OCI-LY7 (cell line): ENCODE measurements around the gene NUDT14. TPM values are rescaled to one million over a fixed set of nuclear protein-coding genes. Genes with fewer than 3 reads are reported as not detected.

Experiments used
- BruUV-seq: library from RNA; stranded (reverse); fragments of 400-500 nt; replicated peaks from 2 replicates; lab custom pipeline; 2021; lab: Mats Ljungman, UMichigan
- CTCF ChIA-PET: fragments of 300-600 bp; sonication (Branson Sonifier 250); formaldehyde crosslinking; loops from one replicate; lab custom pipeline; 2022; ENCODE audit warnings: antibody characterized with exemption; ENCODE audit not compliant: unreplicated experiment; lab: Charles Lee
- POLR2A ChIA-PET: fragments of 300-600 bp; sonication (Branson Sonifier 250); formaldehyde crosslinking; loops from one replicate; lab custom pipeline; 2022; ENCODE audit warnings: antibody characterized with exemption; lab: Charles Lee
- DNase-seq: peaks from one replicate; pipeline ENCODE4 v3.0.0-alpha.2; 2015; ENCODE audit warnings: low spot score
- H2AFZ ChIP-seq: fragments of 200-600 bp; sonication (generic), shearing (Covaris generic); 2 replicates; pipeline ENCODE4 v1.6.1; 2014; ENCODE audit warnings: mild to moderate bottlenecking, antibody characterized with exemption, low read length, moderate library complexity
- H3K27ac ChIP-seq: fragments of 200-600 bp; sonication (generic); 2 replicates; pipeline ENCODE4 v1.5.1; 2014; ENCODE audit warnings: mixed run types, low read depth, mild to moderate bottlenecking, moderate library complexity, low read length, inconsistent platforms; ENCODE audit not compliant: poor library complexity, severe bottlenecking
- H3K36me3 ChIP-seq: fragments of 200-600 bp; sonication (generic); 2 replicates; pipeline ENCODE4 v1.6.1; 2014; ENCODE audit warnings: mild to moderate bottlenecking, antibody characterized with exemption, low read length, moderate library complexity, mixed read lengths; ENCODE audit not compliant: insufficient read depth
- H3K4me1 ChIP-seq: fragments of 200-600 bp; sonication (generic); 2 replicates; pipeline ENCODE4 v1.5.1; 2014; ENCODE audit warnings: mild to moderate bottlenecking, low read length; ENCODE audit not compliant: insufficient read depth, poor library complexity, severe bottlenecking
- H3K4me2 ChIP-seq: fragments of 200-600 bp; sonication (generic); 2 replicates; pipeline ENCODE4 v1.6.1; 2014; ENCODE audit warnings: mild to moderate bottlenecking, low read length
- H3K4me3 ChIP-seq: fragments of 200-600 bp; sonication (generic); 2 replicates; pipeline ENCODE4 v1.5.1; 2014; ENCODE audit warnings: mild to moderate bottlenecking, low read depth, low read length; ENCODE audit not compliant: poor library complexity, severe bottlenecking
- H3K79me2 ChIP-seq: fragments of 200-600 bp; sonication (generic); 2 replicates; pipeline ENCODE4 v1.6.1; 2016; ENCODE audit warnings: low read depth, mild to moderate bottlenecking, low read length, moderate library complexity, mixed read lengths; ENCODE audit not compliant: insufficient read depth
- H3K9me2 ChIP-seq: fragments of 200-600 bp; sonication (generic); 2 replicates; pipeline ENCODE4 v1.6.1; 2016; ENCODE audit warnings: mild to moderate bottlenecking, low read length, mixed read lengths; ENCODE audit not compliant: insufficient read depth
- H3K9me3 ChIP-seq: fragments of 200-600 bp; sonication (generic); 2 replicates; pipeline ENCODE4 v1.6.1; 2014; ENCODE audit warnings: mild to moderate bottlenecking, mixed run types, low read length, mixed read lengths
- H4K20me1 ChIP-seq: fragments of 200-600 bp; sonication (generic); 2 replicates; pipeline ENCODE4 v1.6.1; 2014; ENCODE audit warnings: mild to moderate bottlenecking, antibody characterized with exemption, low read length, moderate library complexity, mixed read lengths; ENCODE audit not compliant: insufficient read depth
- EZH2phosphoT487 ChIP-seq: fragments of 200-600 bp; sonication (generic); IDR thresholded peaks from 2 replicates; pipeline ENCODE4 v1.6.1; 2018; ENCODE audit warnings: low read depth, borderline replicate concordance, mild to moderate bottlenecking, mixed run types, antibody characterized with exemption, low read length, moderate library complexity, mixed read lengths
- intact Hi-C: fragments of 100-400 bp; cut with micrococcal nuclease; formaldehyde crosslinking; loops from one replicate; pipeline ENCODE4 v1.10.0; 2022; ENCODE audit not compliant: unreplicated experiment
- total RNA-seq, 2 experiments: library from RNA; depleted of rRNA in 1 of 2; stranded (reverse); fragments of >200 nt in 1 of 2; shearing (Covaris generic) in 1 of 2; gene quantifications; 2 replicates each; pipeline ENCODE4 v1.2.3, GENCODE V29; 2014 to 2022
- TF ChIP-seq, protein P1 (sequence below): fragments of 200-600 bp; sonication (generic); conservative IDR thresholded peaks from 2 replicates; pipeline ENCODE4 v1.5.1; 2014; ENCODE audit warnings: mild to moderate bottlenecking, antibody characterized with exemption, low read length, moderate library complexity, mixed read lengths

NUDT14 gene
- total RNA-seq, 2 experiments from 2014 or later = 32.1 to 37.5 TPM

- H3K9me2 ChIP-seq = no peaks in the 10 kb centered on the region
- no peaks in the 10 kb centered on the region for H3K79me2 ChIP-seq
- H3K36me3 ChIP-seq = no peaks in the 10 kb centered on the region
- intact Hi-C loops = loop anchor here (2.0 kb wide), 1 partner anchor 81 kb away; no protein-coding TSS in a partner anchor
- no peak overlapping the region for H3K4me2 ChIP-seq
- H2AFZ ChIP-seq = no peak overlapping the region
- no peak overlapping the region for H3K4me3 ChIP-seq
- TF ChIP-seq, protein P1, sequence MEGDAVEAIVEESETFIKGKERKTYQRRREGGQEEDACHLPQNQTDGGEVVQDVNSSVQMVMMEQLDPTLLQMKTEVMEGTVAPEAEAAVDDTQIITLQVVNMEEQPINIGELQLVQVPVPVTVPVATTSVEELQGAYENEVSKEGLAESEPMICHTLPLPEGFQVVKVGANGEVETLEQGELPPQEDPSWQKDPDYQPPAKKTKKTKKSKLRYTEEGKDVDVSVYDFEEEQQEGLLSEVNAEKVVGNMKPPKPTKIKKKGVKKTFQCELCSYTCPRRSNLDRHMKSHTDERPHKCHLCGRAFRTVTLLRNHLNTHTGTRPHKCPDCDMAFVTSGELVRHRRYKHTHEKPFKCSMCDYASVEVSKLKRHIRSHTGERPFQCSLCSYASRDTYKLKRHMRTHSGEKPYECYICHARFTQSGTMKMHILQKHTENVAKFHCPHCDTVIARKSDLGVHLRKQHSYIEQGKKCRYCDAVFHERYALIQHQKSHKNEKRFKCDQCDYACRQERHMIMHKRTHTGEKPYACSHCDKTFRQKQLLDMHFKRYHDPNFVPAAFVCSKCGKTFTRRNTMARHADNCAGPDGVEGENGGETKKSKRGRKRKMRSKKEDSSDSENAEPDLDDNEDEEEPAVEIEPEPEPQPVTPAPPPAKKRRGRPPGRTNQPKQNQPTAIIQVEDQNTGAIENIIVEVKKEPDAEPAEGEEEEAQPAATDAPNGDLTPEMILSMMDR = no peak
- no peak for TF ChIP-seq EZH2phosphoT487
- BruUV-seq = no TSS peak
- H3K27ac ChIP-seq = no peak overlapping the region
- no peaks in the 10 kb centered on the region for H3K4me1 ChIP-seq
- CTCF ChIA-PET = no interaction called here
- DNase-seq = no peak
- POLR2A ChIA-PET = interaction anchor here (0.5 kb wide), 1 partner anchor 17 kb away, joined by 3 read pairs; no protein-coding TSS in a partner anchor
- H3K9me3 ChIP-seq = no peaks in the 10 kb centered on the region
- no peaks in the 10 kb centered on the region for H4K20me1 ChIP-seq
These were observed 20.9 kb upstream of the NUDT14 start for GRCh38 chr14:105201925-105202513.

- Histone ChIP-seq H3K4me2 (no peak overlapping the region), H3K9me3 (no peaks in the 10 kb centered on the region), H4K20me1 (no peaks in the 10 kb centered on the region), H3K4me3 (no peak overlapping the region), H3K27ac (no peak overlapping the region), H3K9me2 (no peaks in the 10 kb centered on the region), H2AFZ (no peak overlapping the region), H3K79me2 (no peaks in the 10 kb centered on the region), H3K4me1 (no peaks in the 10 kb centered on the region), H3K36me3 (no peaks in the 10 kb centered on the region)
- no peak for DNase-seq
- CTCF ChIA-PET = no interaction called here
- POLR2A ChIA-PET = interaction anchor here (0.5 kb wide), 1 partner anchor 16 kb away, joined by 3 read pairs; no protein-coding TSS in a partner anchor
- TF ChIP-seq EZH2phosphoT487 = no peak
- TF ChIP-seq, protein P1 = peak; percentile 53; the same call in 1 of the 2 replicates
- intact Hi-C loops = no loop called here
- no TSS peak for BruUV-seq
These were observed 20.2 kb upstream of the NUDT14 start for GRCh38 chr14:105201156-105201924.

- ChIA-PET POLR2A (no interaction called here), CTCF (no interaction called here)
These were observed 19.5 kb upstream of the NUDT14 start for GRCh38 chr14:105200641-105201040.

More at GRCh38 chr14:105200641-105201040, 19.5 kb upstream of the NUDT14 start:
- H3K4me1 ChIP-seq = no peaks in the 10 kb centered on the region
- no peak for DNase-seq
- H3K4me3 ChIP-seq = no peak overlapping the region
- no TSS peak for BruUV-seq
- no peak overlapping the region for H3K4me2 ChIP-seq
- TF ChIP-seq EZH2phosphoT487 = no peak
- TF ChIP-seq, protein P1 = no peak
- no peaks in the 10 kb centered on the region for H3K9me2 ChIP-seq
- no peak overlapping the region for H3K27ac ChIP-seq
- H3K36me3 ChIP-seq = no peaks in the 10 kb centered on the region
- no peaks in the 10 kb centered on the region for H3K9me3 ChIP-seq
- no peaks in the 10 kb centered on the region for H3K79me2 ChIP-seq
- no peaks in the 10 kb centered on the region for H4K20me1 ChIP-seq
- intact Hi-C loops = no loop called here
- H2AFZ ChIP-seq = no peak overlapping the region
